GM10266 (cell line): Measurements from ENCODE around the gene FAM83C.

ENCODE experiments used
- DNase-seq: peaks from one replicate; pipeline ENCODE4 v3.0.0; 2012; ENCODE audit errors: extremely low spot score
- CTCF ChIP-seq: IDR thresholded peaks from 2 replicates; pipeline ENCODE4 v1.5.1; 2012; ENCODE audit warnings: mild to moderate bottlenecking, low read depth; ENCODE audit not compliant: control insufficient read depth, insufficient read depth; ENCODE audit errors: missing control alignments

FAM83C gene

GRCh38 chr20:35275741-35276251, 16.4 kb downstream of the FAM83C start:
- TF ChIP-seq CTCF = no peak
- DNase-seq = no peak

GRCh38 chr20:35274172-35275092, 17.8 kb downstream of the FAM83C start:
- no peak for TF ChIP-seq CTCF
- DNase-seq = no peak

GRCh38 chr20:35273449-35274171, 18.6 kb downstream of the FAM83C start:
- DNase-seq = no peak
- no peak for TF ChIP-seq CTCF

- no peak for DNase-seq
- TF ChIP-seq CTCF = no peak
Observed at GRCh38 chr20:35271904-35272303, 20.3 kb downstream of the FAM83C start.

- no peak for TF ChIP-seq CTCF
- no peak for DNase-seq
Observed at GRCh38 chr20:35271073-35271882, 20.9 kb downstream of the FAM83C start.

- TF ChIP-seq CTCF = no peak
- no peak for DNase-seq
Observed at GRCh38 chr20:35270021-35270902, 22.0 kb downstream of the FAM83C start.
